Osteocyte (in vitro differentiated cells): ENCODE measurements around the gene ZHX3. TPM values are rescaled to one million over a fixed set of nuclear protein-coding genes. Genes with fewer than 3 reads are reported as not detected.
"Not testable (repeated sequence)": the region's sequence is repeated elsewhere in the genome, so short reads cannot be mapped to it uniquely, and the experiment has no call there.

Experiments
- DNase-seq: peaks from one replicate; pipeline ENCODE4 v3.0.0; 2021; ENCODE audit warnings: mixed read lengths; ENCODE audit not compliant: unreplicated experiment; ENCODE audit errors: extremely low spot score
- H3K27ac Mint-ChIP-seq: one replicate; pipeline ENCODE4 v1.8.0; 2021; ENCODE audit warnings: mild to moderate bottlenecking, mixed read lengths; ENCODE audit not compliant: unreplicated experiment
- H3K27me3 Mint-ChIP-seq: one replicate; pipeline ENCODE4 v1.8.0; 2021; ENCODE audit warnings: mixed read lengths; ENCODE audit not compliant: unreplicated experiment
- H3K36me3 Mint-ChIP-seq: one replicate; pipeline ENCODE4 v1.8.0; 2021; ENCODE audit warnings: mixed read lengths; ENCODE audit not compliant: unreplicated experiment
- H3K4me1 Mint-ChIP-seq: one replicate; pipeline ENCODE4 v1.8.0; 2021; ENCODE audit warnings: mixed read lengths; ENCODE audit not compliant: unreplicated experiment
- H3K4me3 Mint-ChIP-seq: one replicate; pipeline ENCODE4 v1.8.0; 2021; ENCODE audit warnings: mild to moderate bottlenecking, moderate library complexity, mixed read lengths; ENCODE audit not compliant: unreplicated experiment
- H3K9me3 Mint-ChIP-seq: one replicate; pipeline ENCODE4 v1.8.0; 2021; ENCODE audit warnings: mixed read lengths; ENCODE audit not compliant: unreplicated experiment
- total RNA-seq: library from RNA; stranded (reverse); gene quantifications from 2 replicates; pipeline ENCODE4 v1.2.1, GENCODE V29; 2021
- TF ChIP-seq, protein P1 (sequence below): fragments of 200-600 bp; sonication (generic); IDR thresholded peaks from 2 replicates; pipeline ENCODE4 v1.5.0; 2021; ENCODE audit warnings: antibody characterized with exemption, mild to moderate bottlenecking, moderate library complexity

Gene ZHX3
- total RNA-seq, 1 donor from 2014 or later, result 44.5 TPM

DNA sequence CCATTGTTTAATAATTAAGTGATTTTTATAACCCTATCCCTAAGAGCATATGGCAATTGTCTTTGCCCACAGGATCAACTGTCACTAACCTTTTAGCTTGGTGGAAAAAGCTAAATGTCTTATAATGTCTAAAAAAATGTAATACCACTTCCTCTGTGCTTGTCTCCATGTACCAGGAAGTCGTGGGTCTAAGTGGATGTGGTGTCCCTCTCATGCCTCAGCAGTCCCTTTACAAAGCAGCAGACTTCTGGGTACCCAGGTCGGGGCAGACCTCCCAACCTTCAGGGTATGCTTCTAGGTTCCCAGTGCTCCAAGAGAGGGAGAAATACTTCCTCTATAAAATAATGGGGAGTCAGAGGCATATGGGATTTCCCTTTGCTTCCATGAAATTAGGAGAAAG lies 74.7 kb downstream of the ZHX3 start:
- TF ChIP-seq, protein P1, sequence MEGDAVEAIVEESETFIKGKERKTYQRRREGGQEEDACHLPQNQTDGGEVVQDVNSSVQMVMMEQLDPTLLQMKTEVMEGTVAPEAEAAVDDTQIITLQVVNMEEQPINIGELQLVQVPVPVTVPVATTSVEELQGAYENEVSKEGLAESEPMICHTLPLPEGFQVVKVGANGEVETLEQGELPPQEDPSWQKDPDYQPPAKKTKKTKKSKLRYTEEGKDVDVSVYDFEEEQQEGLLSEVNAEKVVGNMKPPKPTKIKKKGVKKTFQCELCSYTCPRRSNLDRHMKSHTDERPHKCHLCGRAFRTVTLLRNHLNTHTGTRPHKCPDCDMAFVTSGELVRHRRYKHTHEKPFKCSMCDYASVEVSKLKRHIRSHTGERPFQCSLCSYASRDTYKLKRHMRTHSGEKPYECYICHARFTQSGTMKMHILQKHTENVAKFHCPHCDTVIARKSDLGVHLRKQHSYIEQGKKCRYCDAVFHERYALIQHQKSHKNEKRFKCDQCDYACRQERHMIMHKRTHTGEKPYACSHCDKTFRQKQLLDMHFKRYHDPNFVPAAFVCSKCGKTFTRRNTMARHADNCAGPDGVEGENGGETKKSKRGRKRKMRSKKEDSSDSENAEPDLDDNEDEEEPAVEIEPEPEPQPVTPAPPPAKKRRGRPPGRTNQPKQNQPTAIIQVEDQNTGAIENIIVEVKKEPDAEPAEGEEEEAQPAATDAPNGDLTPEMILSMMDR, result no peak
- Mint-ChIP-seq H3K27ac (no peak overlapping the region), H3K36me3 (no peaks in the 10 kb centered on the region), H3K9me3 (no peaks in the 10 kb centered on the region), H3K27me3 (no peaks in the 10 kb centered on the region), H3K4me3 (no peak overlapping the region), H3K4me1 (peaks cover 45% of the 10 kb centered on the region)
- DNase-seq, result no peak

DNA sequence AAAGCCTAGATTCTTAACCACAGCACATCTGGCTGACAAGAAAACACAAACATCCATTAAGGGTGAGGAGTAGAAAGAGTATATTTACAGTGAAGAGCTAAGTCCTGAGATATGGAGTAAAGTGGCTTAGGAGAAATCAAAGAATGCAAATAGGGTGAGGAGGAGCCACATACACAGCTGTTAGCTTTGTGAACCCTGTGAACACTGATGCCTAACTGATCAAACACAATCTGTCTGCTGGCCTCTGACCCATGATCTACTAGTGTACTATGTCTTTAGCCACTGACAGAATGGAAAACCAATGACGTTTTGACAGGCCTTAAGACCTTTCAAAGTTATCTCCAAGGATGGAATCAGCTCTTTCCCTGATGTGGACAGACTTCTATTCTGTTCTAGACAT lies 75.2 kb downstream of the ZHX3 start:
- H3K36me3 Mint-ChIP-seq, result no peaks in the 10 kb centered on the region
- peak overlapping the region; percentile 23 for H3K27ac Mint-ChIP-seq
- peaks cover 40% of the 10 kb centered on the region for H3K4me1 Mint-ChIP-seq
- TF ChIP-seq, protein P1, result no peak
- no peak overlapping the region for H3K4me3 Mint-ChIP-seq
- H3K27me3 Mint-ChIP-seq, result no peaks in the 10 kb centered on the region
- H3K9me3 Mint-ChIP-seq, result no peaks in the 10 kb centered on the region
- DNase-seq, result no peak

DNA sequence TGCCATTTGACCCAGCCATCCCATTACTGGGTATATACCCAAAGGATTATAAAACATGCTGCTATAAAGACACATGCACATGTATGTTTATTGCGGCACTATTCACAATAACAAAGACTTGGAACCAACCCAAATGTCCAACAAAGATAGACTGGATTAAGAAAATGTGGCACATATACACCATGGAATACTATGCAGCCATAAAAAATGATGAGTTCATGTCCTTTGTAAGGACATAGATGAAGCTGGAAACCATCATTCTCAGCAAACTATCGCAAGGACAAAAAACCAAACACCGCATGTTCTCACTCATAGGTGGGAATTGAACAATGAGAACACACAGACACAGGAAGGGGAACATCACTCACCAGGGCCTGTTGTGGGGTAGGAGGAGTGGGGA lies 80.3 kb downstream of the ZHX3 start:
- H3K36me3 Mint-ChIP-seq, DNase-seq, H3K27me3 Mint-ChIP-seq, H3K27ac Mint-ChIP-seq, H3K9me3 Mint-ChIP-seq, H3K4me3 Mint-ChIP-seq: not testable (repeated sequence)
- H3K4me1 Mint-ChIP-seq, result peaks cover 35% of the 10 kb centered on the region

DNA sequence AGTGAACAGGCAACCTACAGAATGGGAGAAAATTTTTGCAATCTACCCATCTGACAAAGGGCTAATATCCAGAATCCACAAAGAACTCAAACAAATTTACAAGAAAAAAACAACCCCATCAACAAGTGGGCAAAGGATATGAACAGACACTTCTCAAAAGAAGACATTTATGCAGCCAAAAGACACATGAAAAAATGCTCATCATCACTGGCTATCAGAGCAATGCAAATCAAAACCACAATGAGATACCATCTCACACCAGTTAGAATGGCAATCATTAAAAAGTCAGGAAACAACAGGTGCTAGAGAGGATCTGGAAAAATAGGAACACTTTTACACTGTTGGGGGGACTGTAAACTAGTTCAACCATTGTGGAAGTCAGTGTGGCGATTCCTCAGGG lies 80.7 kb downstream of the ZHX3 start:
- not testable (repeated sequence) for H3K27me3 Mint-ChIP-seq, H3K4me3 Mint-ChIP-seq, H3K9me3 Mint-ChIP-seq, H3K36me3 Mint-ChIP-seq, H3K27ac Mint-ChIP-seq, DNase-seq
- H3K4me1 Mint-ChIP-seq, result peaks cover 35% of the 10 kb centered on the region

DNA sequence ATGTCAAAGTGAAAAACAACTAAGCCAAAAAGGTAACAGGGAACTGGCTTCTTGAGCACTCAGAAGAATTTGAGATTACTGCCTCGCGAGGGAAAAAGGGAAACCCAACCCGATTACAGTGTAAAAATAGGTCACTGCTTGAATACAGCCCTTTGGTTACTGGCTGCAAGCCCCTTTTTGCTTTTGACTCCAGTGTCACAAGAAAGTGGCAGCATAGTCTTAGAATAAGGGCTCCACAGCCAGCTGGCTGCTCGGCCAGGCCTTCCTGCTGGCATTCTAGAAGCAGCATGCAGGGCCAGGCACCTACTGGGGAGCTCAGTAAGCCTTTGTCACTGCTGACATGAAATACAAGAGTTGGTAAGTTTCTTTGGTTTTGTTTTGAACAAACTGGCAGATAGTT lies 83.0 kb downstream of the ZHX3 start:
- Mint-ChIP-seq H3K4me1 (peaks cover 40% of the 10 kb centered on the region), H3K4me3 (no peak overlapping the region), H3K9me3 (no peaks in the 10 kb centered on the region), H3K27ac (peak overlapping the region; percentile 54), H3K27me3 (no peaks in the 10 kb centered on the region), H3K36me3 (no peaks in the 10 kb centered on the region)
- no peak for DNase-seq
- TF ChIP-seq, protein P1, result no peak

DNA sequence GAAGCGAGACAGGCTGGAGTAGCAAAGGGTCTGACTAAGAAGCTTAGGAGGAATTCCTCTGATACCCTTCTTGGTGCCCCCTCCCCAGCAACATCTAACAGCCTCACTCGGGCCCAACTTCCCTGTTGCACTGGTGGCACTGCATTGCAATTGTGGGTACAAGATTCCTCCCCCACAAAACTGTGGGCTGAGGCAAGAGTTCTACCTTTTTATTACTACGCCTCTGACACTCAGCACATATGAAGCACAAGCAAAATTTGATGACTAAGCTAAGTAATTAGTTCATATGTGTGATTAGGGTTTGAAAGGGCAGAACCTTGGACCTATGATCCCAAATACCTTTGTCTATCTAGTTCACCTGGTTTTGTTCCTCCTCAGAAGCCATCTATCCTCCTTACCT lies 83.5 kb downstream of the ZHX3 start:
- H3K27me3 Mint-ChIP-seq, result no peaks in the 10 kb centered on the region
- no peak overlapping the region for H3K4me3 Mint-ChIP-seq
- H3K4me1 Mint-ChIP-seq, result peaks cover 45% of the 10 kb centered on the region
- peak overlapping the region; percentile 54 for H3K27ac Mint-ChIP-seq
- H3K36me3 Mint-ChIP-seq, result no peaks in the 10 kb centered on the region
- DNase-seq, result no peak
- TF ChIP-seq, protein P1, result no peak
- no peaks in the 10 kb centered on the region for H3K9me3 Mint-ChIP-seq
